ENCODE data around the gene ZNF28.

ZNF28 gene

DNA sequence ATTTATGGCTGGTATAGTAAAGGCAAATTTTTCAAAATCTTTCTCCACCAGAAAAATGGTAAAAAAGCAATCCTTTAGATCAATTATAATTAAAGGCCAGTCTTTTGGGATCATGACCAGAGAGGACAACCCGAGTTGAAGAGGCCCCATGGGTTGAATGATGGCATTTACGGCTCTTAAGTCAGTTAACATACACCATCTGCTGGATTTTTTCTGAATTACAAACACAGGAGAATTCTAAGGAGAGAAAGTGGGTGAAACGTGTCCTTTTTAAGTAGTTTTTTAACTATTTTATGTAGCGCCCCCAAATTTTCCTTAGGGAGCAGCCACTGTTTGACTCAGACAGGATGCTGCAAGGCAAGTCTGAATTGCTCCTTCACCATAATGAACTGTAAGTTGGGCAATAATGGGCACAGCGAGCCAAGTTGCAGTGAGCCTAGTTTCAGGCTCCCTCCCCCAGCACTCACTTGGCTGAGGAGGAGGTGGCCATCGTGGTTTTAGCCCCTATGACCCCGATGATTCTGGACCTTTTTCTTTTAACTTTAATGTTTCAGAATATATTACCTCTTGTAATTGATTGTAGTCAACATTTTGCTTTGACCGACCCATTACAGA, 73.0 kb downstream of the ZNF28 start:
- no peak for FAIRE-seq

More for the DNA sequence above, 73.0 kb downstream of the ZNF28 start:
- no peak for DNase-seq (ENCODE audit: insufficient read length, low spot score)
- TF ChIP-seq POU2F2 (IDR thresholded peaks at IDR 0.05; ENCODE audit: low read depth, low read length): no peak
- no peak for TF ChIP-seq PAX5 (IDR thresholded peaks at IDR 0.05; ENCODE audit: insufficient read depth, low read length, severe bottlenecking)
- TF ChIP-seq SPI1 (IDR thresholded peaks at IDR 0.05; ENCODE audit: low read depth, low read length): no peak
- no peak for TF ChIP-seq TAF1 (IDR thresholded peaks at IDR 0.05; ENCODE audit: low read depth, low read length)

Data from GM12891 (cell line).